GM13977 (cell line): Measurements from ENCODE around the gene SLC25A22.

ENCODE experiments used
- DNase-seq: peaks from one replicate; pipeline ENCODE4 v3.0.0; 2012; ENCODE audit warnings: low spot score
- CTCF ChIP-seq: IDR thresholded peaks from 2 replicates; pipeline ENCODE4 v1.5.1; 2012; ENCODE audit warnings: mild to moderate bottlenecking, control low read depth; ENCODE audit not compliant: insufficient read depth; ENCODE audit errors: extremely low read depth, missing control alignments
- in situ Hi-C: fragments of 300-500 bp; cut with MboI; formaldehyde crosslinking; loops from one replicate; pipeline ENCODE4 v1.12.0; 2022; ENCODE audit warnings: low sequenced_read_pairs, low pct_unique_long_range_greater_than_20kb, mixed read lengths, inconsistent platforms; ENCODE audit not compliant: unreplicated experiment

The SLC25A22 gene

GRCh38 chr11:826836-827145 is 28.7 kb upstream of the SLC25A22 start:
- TF ChIP-seq CTCF, result no peak
- in situ Hi-C loops, result no loop called here
- no peak for DNase-seq

DNA sequence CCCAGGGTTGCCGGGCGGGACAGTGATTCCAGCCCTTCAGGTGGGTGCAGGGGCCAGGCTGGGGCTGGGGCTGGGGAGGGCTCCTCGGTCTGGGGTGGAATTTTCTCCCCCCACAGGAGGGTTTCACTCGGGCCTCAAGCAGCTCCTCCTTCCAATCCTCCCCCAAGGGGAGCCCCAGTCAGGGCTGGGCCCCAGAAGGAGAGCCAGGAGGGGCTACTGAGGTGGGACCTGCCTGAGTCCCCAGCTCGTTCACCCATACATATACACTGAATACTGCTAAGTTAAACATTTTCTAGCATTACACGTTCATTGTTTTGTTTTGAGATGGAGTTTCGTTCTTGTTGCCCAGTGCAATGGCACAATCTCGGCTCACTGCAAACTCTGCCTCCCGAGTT is 28.1 kb upstream of the SLC25A22 start:
- in situ Hi-C loops, result no loop called here
- no peak for DNase-seq
- TF ChIP-seq CTCF, result no peak

- TF ChIP-seq CTCF, result no peak
- in situ Hi-C loops, result no loop called here
- DNase-seq, result no peak
Measured at GRCh38 chr11:825366-826226, 27.5 kb upstream of the SLC25A22 start.

GRCh38 chr11:824942-825341 is 26.9 kb upstream of the SLC25A22 start:
- in situ Hi-C loops, result no loop called here
- no peak for DNase-seq
- TF ChIP-seq CTCF, result no peak

DNA sequence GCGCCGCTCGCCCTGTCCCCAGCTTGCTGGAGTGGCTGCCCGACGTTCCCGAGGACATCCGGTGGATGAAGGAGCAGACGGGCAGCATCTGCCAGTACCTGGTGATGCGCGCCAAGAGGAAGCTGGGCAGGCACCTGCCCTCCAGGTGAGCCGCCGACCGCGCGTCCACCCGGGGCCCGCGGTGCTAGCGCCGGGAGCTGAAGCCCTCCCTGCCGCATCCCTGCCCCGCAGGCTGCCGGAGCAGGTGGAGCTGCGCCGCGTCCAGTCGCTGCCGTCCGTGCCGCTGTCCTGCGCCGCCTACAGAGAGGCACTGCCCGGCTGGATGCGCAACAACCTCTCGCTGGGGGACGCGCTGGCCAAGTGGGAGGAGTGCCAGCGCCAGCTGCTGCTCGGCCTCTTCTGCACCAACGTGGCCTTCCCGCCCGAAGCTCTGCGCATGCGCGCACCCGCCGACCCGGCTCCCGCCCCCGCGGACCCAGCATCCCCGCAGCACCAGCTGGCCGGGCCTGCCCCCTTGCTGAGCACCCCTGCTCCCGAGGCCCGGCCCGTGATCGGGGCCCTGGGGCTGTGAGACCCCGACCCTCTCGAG is 26.3 kb upstream of the SLC25A22 start:
- TF ChIP-seq CTCF, result no peak
- in situ Hi-C loops, result no loop called here

DNA sequence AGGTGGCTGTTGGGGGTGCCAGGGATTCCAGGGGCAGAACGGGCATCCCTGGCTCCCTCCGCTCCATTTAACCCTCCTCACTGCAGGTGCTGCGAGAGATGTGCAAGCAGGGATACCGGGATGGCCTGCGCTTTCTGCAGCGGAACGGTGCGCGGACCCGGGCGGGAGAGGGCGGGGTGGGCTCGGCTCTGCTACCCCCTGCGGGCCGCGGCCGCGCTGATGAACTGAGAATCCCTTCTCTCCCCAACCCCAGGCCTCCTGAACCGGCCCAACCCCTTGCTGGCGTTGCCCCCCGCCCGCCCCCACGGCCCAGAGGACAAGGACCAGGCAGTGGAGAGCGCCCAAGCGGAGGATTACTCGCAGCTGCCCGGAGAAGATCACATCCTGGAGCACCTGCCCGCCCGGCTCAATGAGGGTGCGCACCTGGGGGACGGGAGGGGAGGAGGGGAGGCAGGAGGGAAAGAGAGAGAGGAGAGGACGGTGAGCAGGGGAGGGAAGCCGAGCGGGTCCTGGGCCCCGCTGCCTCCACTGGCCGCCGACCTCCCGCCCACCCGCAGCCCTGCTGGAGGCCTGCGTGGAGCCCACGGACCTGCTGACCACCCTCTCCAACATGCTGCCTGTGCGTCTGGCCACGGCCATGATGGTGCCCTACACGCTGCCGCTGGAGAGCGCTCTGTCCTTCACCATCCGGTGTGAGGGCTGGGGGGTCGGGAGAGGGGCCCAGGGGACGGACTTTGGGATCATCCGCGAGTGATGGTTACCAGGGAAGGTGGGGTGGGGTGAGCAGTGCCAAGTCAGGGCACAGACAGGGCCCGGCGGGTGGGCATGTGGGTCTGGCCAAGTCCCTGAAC is 25.6 kb upstream of the SLC25A22 start:
- in situ Hi-C loops, result no loop called here
- no peak for DNase-seq
- no peak for TF ChIP-seq CTCF

More for the DNA sequence above, 26.3 kb upstream of the SLC25A22 start:
- DNase-seq, result no peak
